Colonic mucosa (tissue), 4 donors: Measurements from ENCODE around the gene PURA. TPM values are rescaled to one million over a fixed set of nuclear protein-coding genes. Genes with fewer than 3 reads are reported as not detected.
A peak's percentile ranks its signal among the peaks of the same experiment; 100 is the strongest.

Source experiments
- DNase-seq: peaks from one replicate; pipeline ENCODE4 v3.0.0-alpha.2; 2020
- H3K27ac ChIP-seq: fragments of 200-600 bp; one replicate; pipeline ENCODE4 v1.8.0; 2021
- H3K27me3 ChIP-seq: fragments of 200-600 bp; one replicate; pipeline ENCODE4 v1.8.0; 2021
- H3K36me3 ChIP-seq: fragments of 200-600 bp; one replicate; pipeline ENCODE4 v1.8.0; 2021
- H3K4me1 ChIP-seq: fragments of 200-600 bp; one replicate; pipeline ENCODE4 v1.8.0; 2021; ENCODE audit warnings: mild to moderate bottlenecking
- H3K4me3 ChIP-seq: fragments of 200-600 bp; one replicate; pipeline ENCODE4 v1.8.0; 2021
- H3K9ac ChIP-seq, 2 donors: one replicate each; pipeline ENCODE4 v1.7.0; 2013; ENCODE audit warnings: control low read depth in 2 of 2, low read depth in 2 of 2, low read length in 2 of 2
- H3K9me3 ChIP-seq: fragments of 200-600 bp; one replicate; pipeline ENCODE4 v1.8.0; 2021
- CTCF ChIP-seq: fragments of 200-600 bp; IDR thresholded peaks from one replicate; pipeline ENCODE4 v1.8.0; 2022; ENCODE audit warnings: antibody characterized with exemption, mild to moderate bottlenecking
- intact Hi-C: fragments of 100-400 bp; cut with DNase I; formaldehyde crosslinking; loops from one replicate; pipeline ENCODE4 v1.14.1; 2022
- total RNA-seq, 2 donors: library from RNA; stranded (reverse); fragmentation: NEBNext Ultra II Directional in 1 of 2; extraction: Animal tissue kit (Norgen Biotek cat#: 25700) in 1 of 2; gene quantifications; one replicate each; pipeline ENCODE4 v1.2.1, GENCODE V29; 2021
- donor health status: healthy.
- donor health status: DM: no; HTN: no; CAD: no.
- donor health status: DM: no; HTN: no; CAD: no.

The PURA gene
- 10 to 100 TPM; 20.5 to 21.6 TPM for total RNA-seq

GRCh38 chr5:140113699-140114263 lies at the start of gene PURA:
Gene PURA, plus strand, starts transcription at chr5:140114109. Its CDS starts 73 bp downstream, at chr5:140114182.
- H3K27me3 ChIP-seq: no peaks in the 10 kb centered on the region
- peak within 1 kb of the TSS; percentile 91 for H3K27ac ChIP-seq
- H3K9me3 ChIP-seq: no peaks in the 10 kb centered on the region
- DNase-seq: peak; percentile 95
- peak within 1 kb of the TSS; percentile 87 to 88 for H3K9ac ChIP-seq
- intact Hi-C loops: no loop called here
- peaks cover 7% of the 10 kb centered on the region for H3K4me1 ChIP-seq
- no peak for TF ChIP-seq CTCF
- H3K4me3 ChIP-seq: peak within 1 kb of the TSS; percentile 66
- no peaks in the 10 kb centered on the region for H3K36me3 ChIP-seq

GRCh38 chr5:140072812-140073211 lies 41.1 kb upstream of the PURA start:
- no peaks in the 10 kb centered on the region for H3K27me3 ChIP-seq
- TF ChIP-seq CTCF: no peak
- H3K9me3 ChIP-seq: no peaks in the 10 kb centered on the region
- H3K36me3 ChIP-seq: no peaks in the 10 kb centered on the region
- no peaks in the 10 kb centered on the region for H3K4me1 ChIP-seq
- H3K4me3 ChIP-seq: no peak overlapping the region
- DNase-seq: no peak
- no peak overlapping the region for H3K27ac ChIP-seq
- no peak overlapping the region for H3K9ac ChIP-seq
- intact Hi-C loops: loop anchor here (2.0 to 5.0 kb wide), 3 partner anchors 34 to 84 kb away; no protein-coding TSS in a partner anchor

- no peak for DNase-seq
- intact Hi-C loops: loop anchor here (2.0 to 5.0 kb wide), 3 partner anchors 34 to 84 kb away; no protein-coding TSS in a partner anchor
These were observed 40.6 kb upstream of the PURA start for GRCh38 chr5:140073296-140073695.

GRCh38 chr5:140075371-140075770 lies 38.5 kb upstream of the PURA start:
- Histone ChIP-seq H3K27ac (no peak overlapping the region), H3K4me1 (no peaks in the 10 kb centered on the region), H3K27me3 (no peaks in the 10 kb centered on the region), H3K9ac (no peak overlapping the region), H3K36me3 (no peaks in the 10 kb centered on the region), H3K9me3 (no peaks in the 10 kb centered on the region), H3K4me3 (no peak overlapping the region)
- no peak for DNase-seq
- TF ChIP-seq CTCF: no peak
- intact Hi-C loops: no loop called here

More at GRCh38 chr5:140073296-140073695, 40.6 kb upstream of the PURA start:
- peak; percentile 63 for TF ChIP-seq CTCF
- Histone ChIP-seq H3K9ac (no peak overlapping the region), H3K4me1 (no peaks in the 10 kb centered on the region), H3K36me3 (no peaks in the 10 kb centered on the region), H3K4me3 (no peak overlapping the region), H3K9me3 (no peaks in the 10 kb centered on the region), H3K27ac (no peak overlapping the region), H3K27me3 (no peaks in the 10 kb centered on the region)

GRCh38 chr5:140076142-140076541 lies 37.8 kb upstream of the PURA start:
- DNase-seq: no peak
- no peaks in the 10 kb centered on the region for H3K4me1 ChIP-seq
- H3K27me3 ChIP-seq: no peaks in the 10 kb centered on the region
- no peak overlapping the region for H3K9ac ChIP-seq
- H3K27ac ChIP-seq: no peak overlapping the region
- TF ChIP-seq CTCF: no peak
- H3K4me3 ChIP-seq: no peak overlapping the region
- no peaks in the 10 kb centered on the region for H3K9me3 ChIP-seq
- no peaks in the 10 kb centered on the region for H3K36me3 ChIP-seq
- intact Hi-C loops: no loop called here
